Liver (tissue), 9 donors: ENCODE data around the gene PSMB11. TPM values are rescaled to one million over a fixed set of nuclear protein-coding genes. Genes with fewer than 3 reads are reported as not detected.

Source experiments
- DNase-seq: peaks from one replicate; pipeline ENCODE4 v3.0.0-alpha.2; 2017; ENCODE audit warnings: low spot score
- H3K27ac ChIP-seq, 2 donors: one replicate each; pipeline ENCODE4 v1.7.0; 2013; ENCODE audit warnings: inconsistent platforms in 2 of 2, low read length in 2 of 2, control low read depth in 1 of 2, low read depth in 1 of 2, mild to moderate bottlenecking in 1 of 2
- H3K27me3 ChIP-seq, 4 donors: one replicate each; pipeline versions ENCODE4 v1.6.1 to v1.7.0; 2013; ENCODE audit warnings: low read length in 3 of 4, inconsistent platforms in 1 of 4, mild to moderate bottlenecking in 1 of 4, moderate library complexity in 1 of 4; ENCODE audit not compliant: control insufficient read depth in 4 of 4, insufficient read depth in 4 of 4
- H3K36me3 ChIP-seq, 4 donors: one replicate each; pipeline versions ENCODE4 v1.6.1 to v1.7.0; 2013; ENCODE audit warnings: low read length in 3 of 4, mild to moderate bottlenecking in 3 of 4, low read depth in 1 of 4, moderate library complexity in 1 of 4; ENCODE audit not compliant: control insufficient read depth in 4 of 4, insufficient read depth in 3 of 4
- H3K4me1 ChIP-seq, 4 donors: one replicate each; pipeline versions ENCODE4 v1.6.1 to v1.7.0; 2013; ENCODE audit warnings: low read length in 3 of 4, mild to moderate bottlenecking in 3 of 4, moderate library complexity in 1 of 4; ENCODE audit not compliant: control insufficient read depth in 4 of 4, insufficient read depth in 4 of 4
- H3K4me3 ChIP-seq, 3 donors: one replicate each; pipeline versions ENCODE4 v1.6.1 to v1.7.0; 2013; ENCODE audit warnings: low read length in 3 of 3, control low read depth in 1 of 3, low read depth in 1 of 3, mild to moderate bottlenecking in 1 of 3
- H3K9ac ChIP-seq, 2 donors: one replicate each; pipeline ENCODE4 v1.7.0; 2013; ENCODE audit warnings: low read length in 2 of 2, mild to moderate bottlenecking in 2 of 2, moderate library complexity in 2 of 2, control low read depth in 1 of 2, low read depth in 1 of 2
- H3K9me3 ChIP-seq, 4 donors: one replicate each; pipeline versions ENCODE4 v1.6.1 to v1.7.0; 2013; ENCODE audit warnings: low read length in 3 of 4; ENCODE audit not compliant: control insufficient read depth in 4 of 4
- CTCF ChIP-seq: fragments of 150-350 bp; IDR thresholded peaks from 2 replicates; pipeline ENCODE4 v1.5.1; 2017; ENCODE audit warnings: improper control_type of control experiment, low read depth, low read length; ENCODE audit not compliant: missing input control
- FOXA1 ChIP-seq: IDR thresholded peaks from 2 replicates; pipeline ENCODE4 v1.6.1; 2016; ENCODE audit warnings: antibody characterized with exemption
- HNF4G ChIP-seq: IDR thresholded peaks from 2 replicates; pipeline ENCODE4 v1.6.1; 2016; ENCODE audit warnings: antibody characterized with exemption
- MAX ChIP-seq: IDR thresholded peaks from 2 replicates; pipeline ENCODE4 v1.6.1; 2016; ENCODE audit warnings: antibody characterized with exemption
- RAD21 ChIP-seq, 2 donors: IDR thresholded peaks; 2 replicates each; pipeline ENCODE4 v1.6.1; 2016; ENCODE audit warnings: antibody characterized with exemption in 2 of 2, mild to moderate bottlenecking in 2 of 2
- REST ChIP-seq: IDR thresholded peaks from 2 replicates; pipeline ENCODE4 v1.6.1; 2016; ENCODE audit warnings: antibody characterized with exemption, mild to moderate bottlenecking
- RXRA ChIP-seq, 2 donors: IDR thresholded peaks; 2 replicates each; pipeline ENCODE4 v1.6.1; 2017 to 2018; ENCODE audit warnings: antibody characterized with exemption in 2 of 2, mild to moderate bottlenecking in 1 of 2
- YY1 ChIP-seq: IDR thresholded peaks from 2 replicates; pipeline ENCODE4 v1.6.1; 2016; ENCODE audit warnings: antibody characterized with exemption, mild to moderate bottlenecking
- ZBTB33 ChIP-seq: IDR thresholded peaks from 2 replicates; pipeline ENCODE4 v1.6.1; 2016; ENCODE audit warnings: antibody characterized with exemption
- WGBS: extraction: QIAGEN DNeasy Blood & Tissue Kit; methylation state at CpG from one replicate; pipeline ENCODE4 v1.1.7; 2013; 5-methylcytosine and 5-hydroxymethylcytosine counted together
- polyA plus RNA-seq, 2 donors: library from polyadenylated mRNA; stranded (reverse) in 1 of 2; unstranded in 1 of 2; fragments of 200-250 nt in 1 of 2; fragments of >200 nt in 1 of 2; fragmentation: Nextera tagmentation in 1 of 2; extraction: Ambion mirVana in 1 of 2; gene quantifications; one replicate each; pipeline versions ENCODE4 v1.2.1 to v1.2.3, GENCODE V29; 2013 to 2015
- total RNA-seq, 2 donors: library from RNA; depleted of rRNA; stranded (reverse); fragments of >200 nt; gene quantifications; one replicate each; pipeline ENCODE4 v1.2.3, GENCODE V29; 2014
- donor health status: healthy.
- donor health status: healthy.
- donor health status: healthy.
- donor health status: healthy.
- donor health status: healthy.

Gene PSMB11
- total and polyA plus RNA-seq, 4 donors = not detected

GRCh38 chr14:23052671-23053070, 10.7 kb downstream of the PSMB11 start:
- Histone ChIP-seq H3K9me3 (no peaks in the 10 kb centered on the region), H3K4me1 (peaks cover 4 to 11% (median 7%) of the 10 kb centered on the region in 4 donors), H3K36me3 (no peaks in the 10 kb centered on the region), H3K27me3 (no peaks in the 10 kb centered on the region), H3K9ac (no peak overlapping the region), H3K27ac (no peak overlapping the region), H3K4me3 (no peak overlapping the region)
- 85% methylated on average over 3 of the region's 3 CpGs for WGBS
- no peak for DNase-seq
- TF ChIP-seq FOXA1 (no peak), MAX (no peak)

- peaks cover 4 to 15% (median 13%) of the 10 kb centered on the region in 4 donors for H3K4me1 ChIP-seq
- no peaks in the 10 kb centered on the region for H3K27me3 ChIP-seq
- 96% methylated on average over 10 of the region's 10 CpGs for WGBS
- no peak overlapping the region for H3K9ac ChIP-seq
- DNase-seq = no peak
- H3K27ac ChIP-seq = no peak overlapping the region
- H3K9me3 ChIP-seq = no peaks in the 10 kb centered on the region
- H3K4me3 ChIP-seq = no peak overlapping the region
- H3K36me3 ChIP-seq = no peaks in the 10 kb centered on the region
- TF ChIP-seq HNF4G (no peak), MAX (no peak), CTCF (no peak), ZBTB33 (no peak), YY1 (no peak), RAD21 (IDR thresholded peaks at IDR 0.05) (no peak), RXRA (IDR thresholded peaks at IDR 0.05) (no peak), REST (no peak), FOXA1 (no peak)
Measured at GRCh38 chr14:23053426-23053825, 11.4 kb downstream of the PSMB11 start.
